IMR-90 (cell line): ENCODE data around the gene EAF2. TPM values are rescaled to one million over a fixed set of nuclear protein-coding genes. Genes with fewer than 3 reads are reported as not detected.

Experiments used
- ATAC-seq: fragments of 200-7000 bp; cut with Tn5 transposase; 2 replicates; pipeline ENCODE4 v1.9.1; 2020; ENCODE audit warnings: low read depth, mild to moderate bottlenecking, moderate library complexity
- BruUV-seq: library from RNA; stranded (reverse); fragments of 400-500 nt; replicated peaks from 2 replicates; lab custom pipeline; 2021; lab: Mats Ljungman, UMichigan
- CTCF ChIA-PET: fragments of 300-600 bp; formaldehyde crosslinking; extraction: SDS; loops from one replicate; lab custom pipeline; 2021; ENCODE audit warnings: antibody characterized with exemption; lab: Yijun Ruan, JAX
- POLR2A ChIA-PET: fragments of 300-600 bp; sonication (Branson Sonifier 250); formaldehyde crosslinking; loops from one replicate; lab custom pipeline; 2022; ENCODE audit warnings: antibody characterized with exemption; ENCODE audit not compliant: unreplicated experiment; lab: Charles Lee
- DNase-seq: peaks from one replicate; pipeline ENCODE4 v3.0.0; 2013
- H2AFZ ChIP-seq: replicated peaks from 2 replicates; pipeline ENCODE3; 2013; ENCODE audit warnings: low read length, mild to moderate bottlenecking; ENCODE audit not compliant: poor library complexity
- H2AK5ac ChIP-seq: 2 replicates; pipeline ENCODE4 v1.6.1; 2013; ENCODE audit warnings: low read depth, low read length, inconsistent platforms
- H2AK9ac ChIP-seq: replicated peaks from 2 replicates; pipeline ENCODE3; 2013; ENCODE audit warnings: mild to moderate bottlenecking, low read depth, low read length, moderate library complexity; ENCODE audit not compliant: poor library complexity
- H2BK120ac ChIP-seq: 2 replicates; pipeline ENCODE4 v1.6.1; 2013; ENCODE audit warnings: low read depth, low read length, inconsistent platforms
- H2BK15ac ChIP-seq: 3 replicates; pipeline ENCODE4 v1.6.1; 2013; ENCODE audit warnings: low read depth, low read length, inconsistent platforms
- H2BK20ac ChIP-seq: 2 replicates; pipeline ENCODE4 v1.6.1; 2013; ENCODE audit warnings: low read depth, mild to moderate bottlenecking, inconsistent platforms, low read length, moderate library complexity
- H2BK5ac ChIP-seq: 2 replicates; pipeline ENCODE4 v1.6.1; 2013; ENCODE audit warnings: mild to moderate bottlenecking, low read depth, low read length, inconsistent platforms; ENCODE audit not compliant: poor library complexity, severe bottlenecking
- H3K14ac ChIP-seq: replicated peaks from 2 replicates; pipeline ENCODE4 v1.6.1; 2013; ENCODE audit warnings: low read depth, low read length, inconsistent platforms
- H3K18ac ChIP-seq: 2 replicates; pipeline ENCODE4 v1.6.1; 2013; ENCODE audit warnings: low read depth, low read length, control low read depth
- H3K23ac ChIP-seq: 2 replicates; pipeline ENCODE4 v1.6.1; 2013; ENCODE audit warnings: low read depth, low read length, inconsistent platforms
- H3K27ac ChIP-seq: 2 replicates; pipeline ENCODE4 v1.5.1; 2013; ENCODE audit warnings: mild to moderate bottlenecking, control low read depth, low read length; ENCODE audit not compliant: insufficient read depth
- H3K27me3 ChIP-seq: 2 replicates; pipeline ENCODE4 v1.6.1; 2013; ENCODE audit warnings: low read length; ENCODE audit not compliant: control insufficient read depth, insufficient read depth
- H3K36me3 ChIP-seq: 2 replicates; pipeline ENCODE4 v1.6.1; 2013; ENCODE audit warnings: low read length, mixed read lengths; ENCODE audit not compliant: control insufficient read depth, insufficient read depth
- H3K4ac ChIP-seq: 2 replicates; pipeline ENCODE4 v1.6.1; 2013; ENCODE audit warnings: low read depth, low read length, inconsistent platforms
- H3K4me1 ChIP-seq: 2 replicates; pipeline ENCODE4 v1.6.1; 2013; ENCODE audit warnings: low read length, mixed read lengths; ENCODE audit not compliant: control insufficient read depth, insufficient read depth
- H3K4me2 ChIP-seq: 2 replicates; pipeline ENCODE4 v1.6.1; 2013; ENCODE audit warnings: low read depth, mild to moderate bottlenecking, control low read depth, low read length, moderate library complexity
- H3K4me3 ChIP-seq: 2 replicates; pipeline ENCODE4 v1.5.1; 2013; ENCODE audit warnings: low read depth, mild to moderate bottlenecking, control low read depth, low read length, moderate library complexity; ENCODE audit not compliant: insufficient read depth
- H3K56ac ChIP-seq: 2 replicates; pipeline ENCODE4 v1.6.1; 2013; ENCODE audit warnings: low read length, inconsistent platforms; ENCODE audit not compliant: insufficient read depth; ENCODE audit errors: extremely low read depth
- H3K79me1 ChIP-seq, 2 experiments: 2 replicates each; pipeline ENCODE4 v1.6.1; 2013; ENCODE audit warnings: low read length in 2 of 2, inconsistent platforms in 1 of 2, low read depth in 1 of 2
- H3K9ac ChIP-seq: 2 replicates; pipeline ENCODE4 v1.6.1; 2013; ENCODE audit warnings: low read depth, low read length, control low read depth
- H3K9me1 ChIP-seq: 2 replicates; pipeline ENCODE4 v1.6.1; 2013; ENCODE audit warnings: low read length, inconsistent platforms; ENCODE audit not compliant: insufficient read depth
- H3K9me3 ChIP-seq: 2 replicates; pipeline ENCODE4 v1.6.1; 2013; ENCODE audit warnings: low read length; ENCODE audit not compliant: control insufficient read depth, insufficient read depth
- H4K20me1 ChIP-seq: 2 replicates; pipeline ENCODE4 v1.6.1; 2013; ENCODE audit warnings: low read length, inconsistent platforms; ENCODE audit not compliant: insufficient read depth
- H4K5ac ChIP-seq: 2 replicates; pipeline ENCODE4 v1.6.1; 2013; ENCODE audit warnings: mild to moderate bottlenecking, low read depth, low read length, control low read depth
- H4K8ac ChIP-seq, 2 experiments: 2 replicates each; pipeline ENCODE4 v1.6.1; 2013; ENCODE audit warnings: low read depth in 2 of 2, low read length in 2 of 2, control low read depth in 1 of 2, inconsistent platforms in 1 of 2
- H4K91ac ChIP-seq: 2 replicates; pipeline ENCODE4 v1.6.1; 2013; ENCODE audit warnings: low read depth, low read length, inconsistent platforms; ENCODE audit not compliant: insufficient read depth
- CHD1 ChIP-seq: IDR thresholded peaks from 2 replicates; pipeline ENCODE4 v1.6.1; 2012; ENCODE audit warnings: low read depth, low read length, improper control_type of control experiment
- WGBS, 2 experiments: methylation state at CpG; one replicate each; pipeline versions ENCODE4 v1.1.5 to v1.1.7; 2013; ENCODE audit warnings: missing lambda C conversion rate in 2 of 2; ENCODE audit not compliant: insufficient read length in 1 of 2; ENCODE audit errors: extremely low coverage in 2 of 2; 5-methylcytosine and 5-hydroxymethylcytosine counted together
- dilution Hi-C: fragments of 300-500 bp; cut with HindIII; formaldehyde crosslinking; loops from one replicate; pipeline ENCODE4 v1.14.3; 2018; ENCODE audit warnings: low sequenced_read_pairs; ENCODE audit not compliant: unreplicated experiment
- in situ Hi-C: fragments of 300-500 bp; cut with MboI; formaldehyde crosslinking; loops from 3 replicates; pipeline ENCODE4 v1.14.3; 2019; ENCODE audit warnings: low sequenced_read_pairs, inconsistent platforms, mixed read lengths
- intact Hi-C: fragments of 100-400 bp; cut with micrococcal nuclease; formaldehyde crosslinking; loops from 2 replicates; pipeline ENCODE4 v1.10.0; 2022
- polyA plus RNA-seq, 3 experiments: library from polyadenylated mRNA; depleted of rRNA; stranded (reverse); fragments of >200 nt; gene quantifications; 2 replicates each; pipeline ENCODE4 v1.2.3, GENCODE V29; 2012; ENCODE audit warnings: low replicate concordance in 1 of 3
- total RNA-seq: library from RNA; depleted of rRNA; stranded (reverse); fragments of >200 nt; gene quantifications from 2 replicates; pipeline ENCODE4 v1.2.3, GENCODE V29; 2012
- TF ChIP-seq, protein P1 (sequence below): conservative IDR thresholded peaks from 2 replicates; pipeline ENCODE4 v1.5.1; 2012; ENCODE audit warnings: mild to moderate bottlenecking, low read depth, low read length, improper control_type of control experiment

EAF2 gene
- total and polyA plus RNA-seq, 2 of the 4 experiments (the other 2 are of a cell fraction) = 2.2 to 2.3 TPM

DNA sequence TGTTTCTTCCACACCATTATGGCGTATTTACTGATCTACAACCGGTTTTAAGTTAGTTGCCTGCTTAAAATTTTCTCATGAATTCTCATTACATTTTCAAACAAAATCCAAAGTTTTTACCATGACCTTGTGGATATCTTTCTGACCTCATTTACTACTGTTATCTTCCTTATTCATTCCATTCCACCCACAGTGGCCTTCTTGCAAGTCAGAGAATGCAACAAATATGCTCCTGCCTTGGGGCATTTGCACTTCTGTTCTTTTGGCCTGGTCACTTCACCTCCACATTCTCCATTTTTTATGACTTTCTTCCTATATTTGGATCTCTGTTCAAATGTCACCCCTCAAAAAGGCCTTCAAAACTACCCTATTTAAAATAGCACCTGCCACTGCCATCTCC lies 50.4 kb downstream of the EAF2 start:
- Histone ChIP-seq H3K23ac (no peak overlapping the region), H2BK15ac (no peak overlapping the region), H3K4ac (no peak overlapping the region), H3K9me1 (no peaks in the 10 kb centered on the region), H3K18ac (no peak overlapping the region), H2BK120ac (no peak overlapping the region), H3K4me3 (no peak overlapping the region), H3K4me2 (no peak overlapping the region), H2BK20ac (no peak overlapping the region), H4K91ac (no peak overlapping the region), H3K9ac (no peak overlapping the region), H3K14ac (no peak overlapping the region), H3K9me3 (no peaks in the 10 kb centered on the region), H2AK5ac (no peak overlapping the region), H3K27me3 (no peaks in the 10 kb centered on the region), H3K36me3 (no peaks in the 10 kb centered on the region), H2BK5ac (no peak overlapping the region), H3K56ac (no peak overlapping the region), H2AFZ (no peak overlapping the region), H3K4me1 (no peaks in the 10 kb centered on the region), H4K8ac (no peak overlapping the region), H3K27ac (no peak overlapping the region), H2AK9ac (no peak overlapping the region), H4K20me1 (no peaks in the 10 kb centered on the region), H4K5ac (no peak overlapping the region), H3K79me1 (no peaks in the 10 kb centered on the region)
- ATAC-seq (no peak), DNase-seq (peak; percentile 1)
- in situ Hi-C loops (no loop called here), intact Hi-C loops (no loop called here), dilution Hi-C loops (no loop called here)
- WGBS, 2 experiments = 82% methylated on average over 2 of the region's 2 CpGs; no CpG with 5 or more reads in 1 of the 2 experiments
- TF ChIP-seq, protein P1, sequence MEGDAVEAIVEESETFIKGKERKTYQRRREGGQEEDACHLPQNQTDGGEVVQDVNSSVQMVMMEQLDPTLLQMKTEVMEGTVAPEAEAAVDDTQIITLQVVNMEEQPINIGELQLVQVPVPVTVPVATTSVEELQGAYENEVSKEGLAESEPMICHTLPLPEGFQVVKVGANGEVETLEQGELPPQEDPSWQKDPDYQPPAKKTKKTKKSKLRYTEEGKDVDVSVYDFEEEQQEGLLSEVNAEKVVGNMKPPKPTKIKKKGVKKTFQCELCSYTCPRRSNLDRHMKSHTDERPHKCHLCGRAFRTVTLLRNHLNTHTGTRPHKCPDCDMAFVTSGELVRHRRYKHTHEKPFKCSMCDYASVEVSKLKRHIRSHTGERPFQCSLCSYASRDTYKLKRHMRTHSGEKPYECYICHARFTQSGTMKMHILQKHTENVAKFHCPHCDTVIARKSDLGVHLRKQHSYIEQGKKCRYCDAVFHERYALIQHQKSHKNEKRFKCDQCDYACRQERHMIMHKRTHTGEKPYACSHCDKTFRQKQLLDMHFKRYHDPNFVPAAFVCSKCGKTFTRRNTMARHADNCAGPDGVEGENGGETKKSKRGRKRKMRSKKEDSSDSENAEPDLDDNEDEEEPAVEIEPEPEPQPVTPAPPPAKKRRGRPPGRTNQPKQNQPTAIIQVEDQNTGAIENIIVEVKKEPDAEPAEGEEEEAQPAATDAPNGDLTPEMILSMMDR = no peak
- no peak for TF ChIP-seq CHD1
- CTCF ChIA-PET = no interaction called here
- no TSS peak for BruUV-seq
- POLR2A ChIA-PET = no interaction called here
